HG03039 (cell line): ENCODE data around the gene FOXP2.
"Not testable (repeated sequence)": the region's sequence is repeated elsewhere in the genome, so short reads cannot be mapped to it uniquely, and the experiment has no call there.

ENCODE experiments used
- ATAC-seq: cut with Tn5 transposase; IDR thresholded peaks from one replicate; pipeline ENCODE4 v1.9.1; 2021; ENCODE audit warnings: mild to moderate bottlenecking, moderate library complexity; ENCODE audit not compliant: unreplicated experiment

FOXP2 gene

GRCh38 chr7:114574384-114574783 is 159.8 kb downstream of the FOXP2 start:
- no peak for ATAC-seq

GRCh38 chr7:114575098-114575497 is 160.5 kb downstream of the FOXP2 start:
- no peak for ATAC-seq

- not testable (repeated sequence) for ATAC-seq
Observed at GRCh38 chr7:114580963-114581362, 166.3 kb downstream of the FOXP2 start.

- no peak for ATAC-seq
Observed at GRCh38 chr7:114588506-114588905, 173.9 kb downstream of the FOXP2 start.

- no peak for ATAC-seq
Observed at GRCh38 chr7:114589436-114589835, 174.8 kb downstream of the FOXP2 start.

- ATAC-seq = no peak
Observed at GRCh38 chr7:114590298-114590697, 175.7 kb downstream of the FOXP2 start.

GRCh38 chr7:114598946-114599345 is 184.3 kb downstream of the FOXP2 start:
- no peak for ATAC-seq

- no peak for ATAC-seq
Observed at GRCh38 chr7:114606100-114606499, 191.5 kb downstream of the FOXP2 start.

GRCh38 chr7:114608822-114609221 is 194.2 kb downstream of the FOXP2 start:
- not testable (repeated sequence) for ATAC-seq

GRCh38 chr7:114620208-114620607 is 205.6 kb downstream of the FOXP2 start:
- ATAC-seq = no peak

GRCh38 chr7:114622221-114622620 is 207.6 kb downstream of the FOXP2 start:
- ATAC-seq = no peak

GRCh38 chr7:114623146-114623545 is 208.5 kb downstream of the FOXP2 start:
- no peak for ATAC-seq

- no peak for ATAC-seq
Observed at GRCh38 chr7:114627231-114627630, 212.6 kb downstream of the FOXP2 start.

- no peak for ATAC-seq
Observed at GRCh38 chr7:114628362-114628761, 213.7 kb downstream of the FOXP2 start.

GRCh38 chr7:114629762-114630161 is 215.1 kb downstream of the FOXP2 start:
- ATAC-seq = no peak

- no peak for ATAC-seq
Observed at GRCh38 chr7:114630201-114630990, 215.8 kb downstream of the FOXP2 start.

GRCh38 chr7:114631249-114631822 is 216.7 kb downstream of the FOXP2 start:
- ATAC-seq = peak; percentile 46

GRCh38 chr7:114639451-114639850 is 224.8 kb downstream of the FOXP2 start:
- no peak for ATAC-seq

GRCh38 chr7:114644455-114644854 is 229.8 kb downstream of the FOXP2 start:
- no peak for ATAC-seq

- ATAC-seq = no peak
Observed at GRCh38 chr7:114645451-114645850, 230.8 kb downstream of the FOXP2 start.

GRCh38 chr7:114647518-114647917 is 232.9 kb downstream of the FOXP2 start:
- no peak for ATAC-seq

- no peak for ATAC-seq
Observed at GRCh38 chr7:114648117-114648516, 233.5 kb downstream of the FOXP2 start.

- no peak for ATAC-seq
Observed at GRCh38 chr7:114648680-114649079, 234.1 kb downstream of the FOXP2 start.
